Ramos (cell line): Measurements from ENCODE around the gene EIF5A.
"Not testable (repeated sequence)": the region's sequence is repeated elsewhere in the genome, so short reads cannot be mapped to it uniquely, and the experiment has no call there.

ENCODE experiments used
- in situ Hi-C: fragments of 300-500 bp; cut with MboI; formaldehyde crosslinking; loops from one replicate; pipeline ENCODE4 v1.14.3; 2022; ENCODE audit warnings: low sequenced_read_pairs; ENCODE audit not compliant: unreplicated experiment

EIF5A gene

DNA sequence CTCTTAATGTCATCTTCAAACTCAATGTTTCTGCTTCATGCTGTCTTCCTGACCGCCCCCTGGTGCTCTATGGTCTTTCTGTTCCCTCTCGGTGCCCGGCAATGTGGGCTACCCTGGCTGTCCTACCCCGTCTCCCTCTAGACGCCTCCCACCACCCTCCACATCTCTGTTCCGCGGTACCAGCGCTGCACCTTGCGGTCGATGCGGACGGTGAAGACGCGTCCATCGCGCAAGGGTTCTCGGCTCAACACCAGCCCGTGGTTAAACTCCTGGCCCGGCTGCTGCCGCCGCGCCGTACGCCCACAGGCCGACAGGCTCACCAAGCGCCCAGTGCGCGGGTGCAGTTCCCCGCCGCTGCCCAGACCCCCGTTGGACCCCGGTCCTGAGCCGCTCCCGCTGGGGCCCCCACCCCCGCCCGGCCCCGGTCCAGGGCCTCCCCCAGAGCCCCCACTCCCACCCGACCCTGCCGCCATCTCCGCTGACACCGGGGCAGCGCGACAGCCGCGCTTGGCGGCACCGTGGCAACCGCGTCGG is 21.5 kb downstream of the EIF5A start, which contains the start of gene NEURL4:
TSS of gene NEURL4 (minus strand) at position 496 of the 534 bp plus-strand sequence. CDS start at position 473, 23 bp downstream.
- in situ Hi-C loops = no loop called here

DNA sequence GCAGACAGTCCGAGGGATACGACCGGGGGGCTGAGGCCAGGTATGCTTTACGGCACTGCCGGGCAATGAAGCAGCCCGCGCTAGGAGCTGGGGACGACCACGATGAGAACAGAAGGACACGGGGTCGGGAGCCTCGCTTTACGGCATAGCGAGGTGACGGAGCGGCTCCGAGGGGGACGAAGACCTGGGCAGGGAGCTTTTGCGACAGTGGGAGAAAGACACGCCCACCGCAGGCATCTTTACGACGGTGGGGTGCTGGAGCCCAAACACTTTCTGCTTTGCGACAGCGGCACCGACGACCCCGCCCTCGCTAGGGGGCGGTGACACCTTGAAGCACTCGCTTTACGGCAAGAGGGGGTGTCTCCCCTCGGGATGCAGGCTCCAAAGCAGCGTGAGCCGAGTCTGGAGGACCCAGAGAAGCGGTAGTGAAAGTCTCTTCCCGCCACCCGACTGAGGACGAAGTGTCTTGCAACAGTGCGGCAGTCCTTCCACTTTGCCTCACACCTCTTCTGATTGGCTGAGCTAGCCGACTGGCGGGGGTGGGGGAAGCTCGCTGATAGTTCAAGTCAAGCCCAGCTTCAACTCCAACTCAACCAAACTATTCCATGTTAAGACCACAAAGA is 22.1 kb downstream of the EIF5A start:
- in situ Hi-C loops = no loop called here

GRCh38 chr17:7329997-7330637 is 22.7 kb downstream of the EIF5A start:
- in situ Hi-C loops = no loop called here

GRCh38 chr17:7330638-7331015 is 23.2 kb downstream of the EIF5A start:
- in situ Hi-C loops = no loop called here

DNA sequence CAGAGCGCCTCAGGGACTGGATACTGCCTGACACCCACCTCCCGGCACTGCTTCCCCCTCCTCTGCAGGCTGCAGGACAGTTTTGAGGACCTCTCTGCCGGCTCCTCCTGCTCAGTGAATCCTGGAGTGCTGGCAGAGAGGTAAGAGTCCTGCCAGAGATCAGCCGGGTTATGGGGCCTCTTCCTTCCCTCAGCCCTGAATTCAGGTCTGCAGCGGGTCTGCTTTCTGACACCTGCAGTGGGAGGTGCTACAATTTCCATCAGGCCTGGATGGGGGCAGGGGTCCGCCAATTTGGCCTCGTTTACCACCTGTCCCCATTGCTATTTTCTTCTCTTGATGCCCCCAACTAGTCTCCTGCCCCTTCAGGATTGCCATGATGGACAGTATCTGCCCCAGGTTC is 24.7 kb downstream of the EIF5A start:
- in situ Hi-C loops = no loop called here

DNA sequence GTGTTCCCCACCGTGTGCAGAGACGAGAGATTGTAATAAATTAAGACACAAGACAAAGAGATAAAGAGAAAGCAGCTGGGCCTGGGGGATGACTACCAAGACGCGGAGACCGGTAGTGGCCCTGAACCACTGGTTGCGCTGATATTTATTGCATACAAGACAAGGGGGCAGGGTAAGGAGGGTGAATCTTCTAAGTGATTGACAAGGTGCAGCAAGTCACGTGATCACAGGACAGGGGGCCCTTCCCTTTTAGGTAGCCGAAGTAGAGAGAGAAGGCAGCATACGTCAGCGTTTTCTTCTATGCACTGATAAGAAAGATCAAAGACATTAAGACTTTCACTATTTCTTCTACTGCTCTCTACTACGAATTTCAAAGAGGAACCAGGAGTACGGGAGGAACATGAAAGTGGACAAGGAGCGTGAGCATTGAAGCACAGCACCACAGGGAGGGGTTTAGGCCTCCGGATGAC is 25.2 kb downstream of the EIF5A start:
- in situ Hi-C loops = not testable (repeated sequence)

GRCh38 chr17:7334938-7335538 is 27.6 kb downstream of the EIF5A start:
- in situ Hi-C loops = no loop called here

GRCh38 chr17:7335765-7336164 is 28.3 kb downstream of the EIF5A start:
- in situ Hi-C loops = not testable (repeated sequence)

DNA sequence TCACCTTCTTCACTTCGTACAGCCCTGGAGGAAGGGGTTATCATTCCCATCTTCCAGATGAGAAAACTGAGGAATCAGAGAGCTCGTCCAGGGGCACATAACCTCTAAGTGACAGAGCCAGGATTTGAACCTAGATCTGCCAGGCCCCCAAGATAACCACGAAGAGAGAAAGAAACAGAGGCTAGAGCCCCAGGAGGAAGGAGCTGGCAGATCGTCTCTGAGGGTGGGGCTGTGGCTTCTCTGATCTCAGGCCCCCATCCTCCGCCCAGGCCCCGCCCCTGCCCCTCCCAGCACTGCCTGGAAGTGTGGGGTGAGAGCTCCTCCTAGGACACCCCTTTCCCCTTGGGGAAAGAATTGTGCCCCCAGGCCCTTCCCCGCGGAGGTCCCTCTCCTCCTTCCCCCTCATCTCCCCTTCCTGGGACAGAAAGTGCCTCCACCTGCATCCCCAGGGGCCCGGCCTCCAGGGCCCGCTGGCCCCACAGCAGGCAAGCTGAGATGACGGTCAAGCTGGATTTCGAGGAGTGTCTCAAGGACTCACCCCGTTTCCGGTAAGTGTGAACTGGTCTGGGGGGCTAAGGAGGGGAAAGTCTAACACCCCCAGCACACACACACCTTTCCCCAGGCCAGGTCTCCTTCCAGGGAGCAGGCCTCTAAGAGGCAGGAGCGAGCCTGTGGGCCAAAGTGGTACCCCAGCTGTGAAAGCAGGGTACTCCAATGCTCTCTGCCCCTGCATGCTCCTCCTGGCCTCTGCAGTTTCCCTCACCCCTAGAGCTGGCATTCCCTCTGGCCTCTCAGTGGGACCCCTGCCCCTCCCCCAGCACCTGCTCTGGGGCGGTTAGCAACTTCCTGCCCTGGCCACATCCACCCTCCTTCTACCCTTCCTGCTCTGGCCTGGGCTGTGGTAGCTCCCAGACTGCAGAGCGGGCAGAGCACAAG is 29.1 kb downstream of the EIF5A start, which contains the start of gene ACAP1:
TSS of gene ACAP1 (plus strand) at position 290 of the 936 bp plus-strand sequence. CDS start at position 496, 206 bp downstream.
- in situ Hi-C loops = no loop called here

GRCh38 chr17:7337600-7337999 is 30.2 kb downstream of the EIF5A start:
- in situ Hi-C loops = not testable (repeated sequence)

- in situ Hi-C loops = loop anchor here (10.0 kb wide), 1 partner anchor 65 kb away; no protein-coding TSS in a partner anchor
These were observed 32.8 kb downstream of the EIF5A start for GRCh38 chr17:7340179-7340578.

DNA sequence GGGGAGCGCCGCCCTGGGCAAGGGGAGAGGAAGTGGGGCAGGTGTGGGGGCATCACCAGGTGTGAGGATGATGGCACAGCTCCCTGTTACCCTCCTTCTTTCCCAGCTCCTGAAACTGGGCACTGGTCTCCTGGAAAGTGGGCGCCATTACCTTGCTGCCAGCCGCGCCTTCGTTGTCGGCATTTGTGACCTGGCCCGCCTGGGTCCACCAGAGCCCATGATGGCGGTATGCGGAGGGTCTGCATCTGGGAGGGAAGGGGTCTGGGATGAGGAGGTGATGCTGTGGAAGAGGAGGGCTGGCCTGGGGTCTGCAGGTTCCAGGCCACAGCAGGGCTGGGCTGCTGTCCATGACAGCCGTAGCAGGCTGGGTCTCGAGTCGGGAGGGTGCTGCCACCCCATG is 34.4 kb downstream of the EIF5A start:
- in situ Hi-C loops = loop anchor here (10.0 kb wide), 1 partner anchor 67 kb away; no protein-coding TSS in a partner anchor

DNA sequence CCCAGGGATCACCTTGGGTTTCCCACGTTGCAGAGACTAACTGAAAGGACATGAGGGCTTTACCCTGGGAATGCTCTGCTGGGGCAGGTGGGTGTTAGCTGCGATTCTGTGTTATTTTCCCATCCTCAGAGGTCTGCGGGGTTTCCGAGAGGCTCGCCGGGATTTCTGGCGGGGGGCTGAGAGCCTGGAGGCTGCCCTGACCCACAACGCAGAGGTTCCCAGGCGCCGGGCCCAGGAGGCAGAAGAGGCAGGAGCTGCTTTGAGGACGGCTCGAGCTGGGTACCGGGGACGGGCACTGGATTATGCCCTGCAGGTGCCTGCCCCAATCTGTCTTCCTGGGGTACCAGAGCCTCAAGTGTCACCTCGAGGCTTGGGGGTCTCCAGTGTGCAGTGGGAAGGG is 35.8 kb downstream of the EIF5A start:
- in situ Hi-C loops = loop anchor here (10.0 kb wide), 1 partner anchor 68 kb away; no protein-coding TSS in a partner anchor

DNA sequence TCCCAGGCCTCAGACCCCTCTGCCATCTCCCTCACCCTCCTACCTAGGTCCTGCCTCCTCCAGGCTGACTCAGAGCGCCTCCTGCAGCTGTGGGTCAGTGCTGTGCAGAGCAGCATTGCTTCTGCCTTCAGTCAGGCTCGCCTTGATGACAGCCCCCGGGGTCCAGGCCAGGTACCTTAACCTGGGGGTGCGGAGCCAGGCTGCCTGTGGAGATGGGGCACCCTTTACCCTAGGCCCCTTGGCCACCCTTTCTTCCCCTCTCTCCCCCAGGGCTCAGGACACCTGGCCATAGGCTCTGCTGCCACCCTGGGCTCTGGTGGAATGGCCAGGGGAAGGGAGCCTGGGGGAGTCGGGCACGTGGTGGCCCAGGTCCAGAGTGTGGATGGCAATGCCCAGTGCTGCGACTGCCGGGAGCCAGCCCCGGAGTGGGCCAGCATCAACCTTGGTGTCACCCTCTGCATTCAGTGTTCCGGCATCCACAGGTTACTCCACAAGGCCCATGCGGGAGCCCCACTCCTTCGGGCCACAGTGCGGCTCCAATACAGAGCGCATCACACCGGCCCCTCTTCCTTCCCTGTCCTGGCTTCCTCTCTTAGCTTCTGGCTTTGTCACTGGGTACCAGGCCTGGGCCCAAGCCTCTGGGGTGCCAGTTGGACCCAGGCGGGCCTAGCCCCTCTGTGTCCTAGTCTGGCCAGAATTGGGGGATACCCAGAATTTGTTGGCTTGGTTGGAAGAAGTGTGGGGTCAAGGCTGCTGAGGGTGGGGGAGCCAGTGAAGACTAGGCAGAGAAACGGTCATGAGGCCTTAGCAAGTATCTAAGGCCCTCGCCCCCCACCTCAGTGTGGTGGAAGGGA is 39.6 kb downstream of the EIF5A start:
- in situ Hi-C loops = loop anchor here (10.0 kb wide), 1 partner anchor 72 kb away; no protein-coding TSS in a partner anchor

DNA sequence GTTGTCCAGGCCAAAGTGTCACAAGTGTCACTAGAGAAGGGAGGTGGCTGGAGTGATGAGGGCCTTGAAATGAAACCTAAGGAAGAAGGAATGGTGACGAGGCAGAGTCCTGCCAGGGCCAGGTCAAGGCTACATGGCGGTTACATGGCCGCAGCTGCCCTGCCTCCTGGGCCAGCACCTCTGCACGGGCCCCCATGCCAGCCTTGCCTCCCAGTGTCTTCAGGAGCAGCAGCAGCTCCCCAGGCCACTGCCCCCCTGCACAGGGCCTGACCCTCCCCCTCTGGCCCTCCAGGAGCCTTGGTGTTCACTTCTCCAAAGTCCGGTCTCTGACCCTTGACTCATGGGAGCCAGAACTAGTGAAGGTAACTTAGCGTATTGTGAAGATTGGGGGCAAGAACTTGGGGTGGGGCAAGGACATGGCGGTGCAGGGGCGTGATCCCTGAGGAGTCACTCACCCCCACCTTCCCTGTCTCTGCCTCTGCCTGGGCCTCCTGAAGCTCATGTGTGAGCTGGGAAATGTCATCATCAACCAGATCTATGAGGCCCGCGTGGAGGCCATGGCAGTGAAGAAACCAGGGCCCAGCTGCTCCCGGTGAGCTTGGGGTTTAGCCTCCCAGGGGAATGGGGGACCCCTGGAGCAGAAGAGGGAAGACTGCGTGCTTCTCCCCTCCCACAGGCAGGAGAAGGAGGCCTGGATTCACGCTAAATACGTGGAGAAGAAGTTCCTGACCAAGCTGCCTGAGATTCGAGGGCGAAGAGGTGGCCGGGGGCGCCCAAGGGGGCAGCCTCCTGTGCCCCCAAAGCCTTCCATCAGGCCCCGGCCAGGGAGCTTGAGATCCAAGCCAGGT is 40.4 kb downstream of the EIF5A start:
- in situ Hi-C loops = loop anchor here (10.0 kb wide), 1 partner anchor 73 kb away; no protein-coding TSS in a partner anchor

DNA sequence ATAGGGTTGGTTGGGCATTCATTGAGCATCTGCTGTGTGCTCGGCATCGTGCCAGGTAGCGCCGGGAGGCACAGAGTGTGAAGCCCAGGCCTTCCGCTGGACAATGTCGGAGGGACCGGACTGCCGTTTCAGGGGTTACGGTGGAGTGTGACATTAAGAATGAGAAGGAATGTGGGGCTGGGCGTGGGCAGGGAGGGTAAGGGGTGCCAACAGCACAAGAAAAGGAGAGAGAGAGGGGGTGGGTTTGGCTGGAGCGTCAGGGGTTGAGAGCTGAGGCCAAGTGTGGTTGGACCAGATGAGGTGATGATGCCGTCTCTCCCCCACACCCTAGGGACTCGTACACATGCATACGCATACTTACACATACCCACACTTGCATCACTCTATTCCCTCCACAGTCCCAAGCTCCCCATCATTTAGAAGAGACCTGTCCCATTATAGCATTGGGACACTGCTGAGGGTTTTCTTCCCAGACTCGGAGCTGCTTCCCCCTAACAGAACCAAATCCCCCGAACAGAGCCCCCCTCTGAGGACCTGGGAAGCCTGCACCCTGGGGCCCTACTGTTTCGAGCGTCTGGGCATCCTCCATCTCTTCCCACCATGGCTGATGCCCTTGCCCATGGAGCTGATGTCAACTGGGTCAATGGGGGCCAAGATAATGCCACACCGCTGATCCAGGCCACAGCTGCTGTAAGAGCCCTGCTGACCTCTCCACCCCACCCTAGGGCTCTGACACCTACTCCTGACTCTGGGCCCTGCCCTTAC is 41.2 kb downstream of the EIF5A start:
- in situ Hi-C loops = loop anchor here (10.0 kb wide), 1 partner anchor 74 kb away; no protein-coding TSS in a partner anchor
